ENCODE results near the gene SDK2. TPM values are rescaled to one million over a fixed set of nuclear protein-coding genes. Genes with fewer than 3 reads are reported as not detected.

The SDK2 gene
- total RNA-seq, 1 donor from 2014 or later = 11.2 TPM

GRCh38 chr17:73356561-73357170 lies 287.6 kb downstream of the SDK2 start:
- Mint-ChIP-seq H3K9me3 (ENCODE audit: unreplicated experiment) (no peaks in the 10 kb centered on the region), H3K27me3 (ENCODE audit: low read depth, unreplicated experiment) (peaks cover 24% of the 10 kb centered on the region), H3K27ac (ENCODE audit: unreplicated experiment) (no peak overlapping the region), H3K4me1 (ENCODE audit: low read depth, unreplicated experiment) (peaks cover 4% of the 10 kb centered on the region), H3K4me3 (ENCODE audit: unreplicated experiment) (no peak overlapping the region), H3K36me3 (ENCODE audit: low read depth, unreplicated experiment) (no peaks in the 10 kb centered on the region)
- Histone ChIP-seq H3K36me3 (ENCODE audit: insufficient read depth, low read length) (no peaks in the 10 kb centered on the region), H3K27ac (ENCODE audit: low read depth, low read length) (no peak overlapping the region), H3K4me1 (ENCODE audit: insufficient read depth, low read length) (peaks cover 4% of the 10 kb centered on the region), H3K79me2 (ENCODE audit: insufficient read depth, low read length) (no peaks in the 10 kb centered on the region), H3K4me2 (ENCODE audit: low read length) (no peak overlapping the region), H3K9me3 (ENCODE audit: insufficient read depth, low read depth, low read length) (no peaks in the 10 kb centered on the region), H3K9ac (ENCODE audit: low read length) (no peak overlapping the region), H2AFZ (ENCODE audit: low read depth, low read length) (no peak overlapping the region), H3K4me3 (ENCODE audit: insufficient read depth, low read depth, low read length) (no peak overlapping the region), H3K27me3 (ENCODE audit: insufficient read depth, low read length) (no peaks in the 10 kb centered on the region), H4K20me1 (ENCODE audit: insufficient read depth, low read length) (no peaks in the 10 kb centered on the region)
- FAIRE-seq = no peak
- DNase-seq (ENCODE audit: low read depth) = no peak
- TF ChIP-seq EZH2 (IDR thresholded peaks at IDR 0.05; ENCODE audit: insufficient read depth, low read length) = no peak
- TF ChIP-seq, protein P1, sequence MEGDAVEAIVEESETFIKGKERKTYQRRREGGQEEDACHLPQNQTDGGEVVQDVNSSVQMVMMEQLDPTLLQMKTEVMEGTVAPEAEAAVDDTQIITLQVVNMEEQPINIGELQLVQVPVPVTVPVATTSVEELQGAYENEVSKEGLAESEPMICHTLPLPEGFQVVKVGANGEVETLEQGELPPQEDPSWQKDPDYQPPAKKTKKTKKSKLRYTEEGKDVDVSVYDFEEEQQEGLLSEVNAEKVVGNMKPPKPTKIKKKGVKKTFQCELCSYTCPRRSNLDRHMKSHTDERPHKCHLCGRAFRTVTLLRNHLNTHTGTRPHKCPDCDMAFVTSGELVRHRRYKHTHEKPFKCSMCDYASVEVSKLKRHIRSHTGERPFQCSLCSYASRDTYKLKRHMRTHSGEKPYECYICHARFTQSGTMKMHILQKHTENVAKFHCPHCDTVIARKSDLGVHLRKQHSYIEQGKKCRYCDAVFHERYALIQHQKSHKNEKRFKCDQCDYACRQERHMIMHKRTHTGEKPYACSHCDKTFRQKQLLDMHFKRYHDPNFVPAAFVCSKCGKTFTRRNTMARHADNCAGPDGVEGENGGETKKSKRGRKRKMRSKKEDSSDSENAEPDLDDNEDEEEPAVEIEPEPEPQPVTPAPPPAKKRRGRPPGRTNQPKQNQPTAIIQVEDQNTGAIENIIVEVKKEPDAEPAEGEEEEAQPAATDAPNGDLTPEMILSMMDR (IDR thresholded peaks at IDR 0.05; ENCODE audit: insufficient read depth, low read depth, low read length) = no peak

GRCh38 chr17:73354423-73355284 lies 289.6 kb downstream of the SDK2 start:
- DNase-seq (ENCODE audit: low read depth) (no peak), FAIRE-seq (no peak)
- H3K4me3 Mint-ChIP-seq (ENCODE audit: unreplicated experiment) = no peak overlapping the region
- H4K20me1 ChIP-seq (ENCODE audit: insufficient read depth, low read length) = no peaks in the 10 kb centered on the region
- no peaks in the 10 kb centered on the region for H3K4me1 Mint-ChIP-seq (ENCODE audit: low read depth, unreplicated experiment)
- peaks cover 16% of the 10 kb centered on the region for H3K27me3 Mint-ChIP-seq (ENCODE audit: low read depth, unreplicated experiment)
- H3K4me3 ChIP-seq (ENCODE audit: insufficient read depth, low read depth, low read length) = no peak overlapping the region
- no peaks in the 10 kb centered on the region for H3K27me3 ChIP-seq (ENCODE audit: insufficient read depth, low read length)
- no peaks in the 10 kb centered on the region for H3K36me3 Mint-ChIP-seq (ENCODE audit: low read depth, unreplicated experiment)
- H3K4me2 ChIP-seq (ENCODE audit: low read length) = no peak overlapping the region
- no peaks in the 10 kb centered on the region for H3K36me3 ChIP-seq (ENCODE audit: insufficient read depth, low read length)
- no peak overlapping the region for H3K27ac ChIP-seq (ENCODE audit: low read depth, low read length)
- no peaks in the 10 kb centered on the region for H3K9me3 Mint-ChIP-seq (ENCODE audit: unreplicated experiment)
- peak overlapping the region; percentile 47 for H3K27ac Mint-ChIP-seq (ENCODE audit: unreplicated experiment)
- no peak overlapping the region for H3K9ac ChIP-seq (ENCODE audit: low read length)
- no peaks in the 10 kb centered on the region for H3K9me3 ChIP-seq (ENCODE audit: insufficient read depth, low read depth, low read length)
- H2AFZ ChIP-seq (ENCODE audit: low read depth, low read length) = no peak overlapping the region
- peaks cover 4% of the 10 kb centered on the region for H3K4me1 ChIP-seq (ENCODE audit: insufficient read depth, low read length)
- H3K79me2 ChIP-seq (ENCODE audit: insufficient read depth, low read length) = no peaks in the 10 kb centered on the region
- TF ChIP-seq, protein P1 (IDR thresholded peaks at IDR 0.05; ENCODE audit: insufficient read depth, low read depth, low read length) = no peak
- TF ChIP-seq EZH2 (IDR thresholded peaks at IDR 0.05; ENCODE audit: insufficient read depth, low read length) = no peak
